ENCODE measurements around the gene GJA10.

GJA10 gene

GRCh38 chr6:89859744-89860143, 34.5 kb upstream of the GJA10 start:
- peaks cover 92% of the 10 kb centered on the region for H3K36me3 ChIP-seq (ENCODE audit: insufficient read depth, low read length)
- no peaks in the 10 kb centered on the region for H3K4me1 ChIP-seq (ENCODE audit: insufficient read depth, low read length)
- H4K20me1 ChIP-seq (ENCODE audit: insufficient read depth, low read length), result peaks cover 2% of the 10 kb centered on the region; the same call in 1 of the 2 replicates
- DNase-seq (no peak), ATAC-seq (ENCODE audit: insufficient read depth, low read depth) (no peak)
- H3K4me3 ChIP-seq (ENCODE audit: low read depth in 1 of 2, low read length in 2 of 2), result no peak overlapping the region
- no peak overlapping the region for H3K4me2 ChIP-seq (ENCODE audit: insufficient read depth, low read length)
- H3K9me3 ChIP-seq (ENCODE audit: insufficient read depth, low read length, severe bottlenecking), result no peaks in the 10 kb centered on the region
- no peak overlapping the region for H3K27ac ChIP-seq (ENCODE audit: low read length)
- 0 out of 2 replicates have a peak, but pooled peaks cover 3% of the 10 kb centered on the region for H3K79me2 ChIP-seq (ENCODE audit: insufficient read depth, low read length)
- H2AFZ ChIP-seq (ENCODE audit: low read depth, low read length), result no peak overlapping the region
- TF ChIP-seq CTCF (IDR thresholded peaks at IDR 0.05; ENCODE audit: borderline replicate concordance, extremely low read depth, low read length, poor library complexity, severe bottlenecking) (no peak), EZH2 (IDR thresholded peaks at IDR 0.05; ENCODE audit: borderline replicate concordance, low read depth, low read length, severe bottlenecking) (no peak)
- H3K27me3 ChIP-seq (ENCODE audit: insufficient read depth, low read length, poor library complexity), result no peaks in the 10 kb centered on the region
- H3K9ac ChIP-seq (ENCODE audit: low read depth, low read length), result no peak overlapping the region

- no peaks in the 10 kb centered on the region for H3K27me3 ChIP-seq (ENCODE audit: insufficient read depth, low read length, poor library complexity)
- peaks cover 92% of the 10 kb centered on the region for H3K36me3 ChIP-seq (ENCODE audit: insufficient read depth, low read length)
- H3K4me1 ChIP-seq (ENCODE audit: insufficient read depth, low read length), result no peaks in the 10 kb centered on the region
- 0 out of 2 replicates have a peak, but pooled peaks cover 3% of the 10 kb centered on the region for H3K79me2 ChIP-seq (ENCODE audit: insufficient read depth, low read length)
- H3K9ac ChIP-seq (ENCODE audit: low read depth, low read length), result no peak overlapping the region
- ATAC-seq (ENCODE audit: insufficient read depth, low read depth), result no peak
- no peak overlapping the region for H3K4me2 ChIP-seq (ENCODE audit: insufficient read depth, low read length)
- H4K20me1 ChIP-seq (ENCODE audit: insufficient read depth, low read length), result peaks cover 2% of the 10 kb centered on the region; the same call in 1 of the 2 replicates
- H3K4me3 ChIP-seq (ENCODE audit: low read depth in 1 of 2, low read length in 2 of 2), result no peak overlapping the region
- H3K27ac ChIP-seq (ENCODE audit: low read length), result no peak overlapping the region
- DNase-seq, result no peak
- no peaks in the 10 kb centered on the region for H3K9me3 ChIP-seq (ENCODE audit: insufficient read depth, low read length, severe bottlenecking)
- TF ChIP-seq CTCF (IDR thresholded peaks at IDR 0.05; ENCODE audit: borderline replicate concordance, extremely low read depth, low read length, poor library complexity, severe bottlenecking) (no peak), EZH2 (IDR thresholded peaks at IDR 0.05; ENCODE audit: borderline replicate concordance, low read depth, low read length, severe bottlenecking) (no peak)
- H2AFZ ChIP-seq (ENCODE audit: low read depth, low read length), result no peak overlapping the region
Observed at GRCh38 chr6:89862273-89862672, 32.0 kb upstream of the GJA10 start.

- Histone ChIP-seq H3K27ac (ENCODE audit: low read length) (no peak overlapping the region), H3K4me3 (ENCODE audit: low read depth in 1 of 2, low read length in 2 of 2) (no peak overlapping the region), H3K36me3 (ENCODE audit: insufficient read depth, low read length) (peaks cover 93% of the 10 kb centered on the region), H3K9ac (ENCODE audit: low read depth, low read length) (no peak overlapping the region), H3K79me2 (ENCODE audit: insufficient read depth, low read length) (0 out of 2 replicates have a peak, but pooled peaks cover 3% of the 10 kb centered on the region), H3K27me3 (ENCODE audit: insufficient read depth, low read length, poor library complexity) (no peaks in the 10 kb centered on the region), H4K20me1 (ENCODE audit: insufficient read depth, low read length) (peaks cover 2% of the 10 kb centered on the region; the same call in 1 of the 2 replicates), H2AFZ (ENCODE audit: low read depth, low read length) (no peak overlapping the region), H3K4me2 (ENCODE audit: insufficient read depth, low read length) (no peak overlapping the region), H3K4me1 (ENCODE audit: insufficient read depth, low read length) (no peaks in the 10 kb centered on the region), H3K9me3 (ENCODE audit: insufficient read depth, low read length, severe bottlenecking) (no peaks in the 10 kb centered on the region)
- TF ChIP-seq EZH2 (IDR thresholded peaks at IDR 0.05; ENCODE audit: borderline replicate concordance, low read depth, low read length, severe bottlenecking), result no peak
- no peak for TF ChIP-seq CTCF (IDR thresholded peaks at IDR 0.05; ENCODE audit: borderline replicate concordance, extremely low read depth, low read length, poor library complexity, severe bottlenecking)
- ATAC-seq (ENCODE audit: insufficient read depth, low read depth) (no peak), DNase-seq (no peak)
Observed at GRCh38 chr6:89862698-89863097, 31.6 kb upstream of the GJA10 start.

Data from DND-41 (cell line).